Activated CD4-positive, alpha-beta T cell treated with anti-CD3 and anti-CD28 coated beads, Interleukin-2, amount 10 ng/mL, durations not matched to agents 24 days and 14 days (primary cell): ENCODE data around the gene SNX9. TPM values are rescaled to one million over a fixed set of nuclear protein-coding genes. Genes with fewer than 3 reads are reported as not detected.

Experiments
- DNase-seq: peaks from one replicate; pipeline ENCODE4 v3.0.0; 2022
- H3K27ac Mint-ChIP-seq: one replicate; pipeline ENCODE4 v1.8.0; 2022; ENCODE audit warnings: mild to moderate bottlenecking, mixed read lengths
- H3K27me3 Mint-ChIP-seq: one replicate; pipeline ENCODE4 v1.8.0; 2022; ENCODE audit warnings: mixed read lengths
- H3K36me3 Mint-ChIP-seq: one replicate; pipeline ENCODE4 v1.8.0; 2022; ENCODE audit warnings: low read depth, mild to moderate bottlenecking, mixed read lengths
- H3K4me1 Mint-ChIP-seq: one replicate; pipeline ENCODE4 v1.8.0; 2021; ENCODE audit warnings: mixed read lengths
- H3K4me3 Mint-ChIP-seq: one replicate; pipeline ENCODE4 v1.8.0; 2022; ENCODE audit warnings: mild to moderate bottlenecking, moderate library complexity, mixed read lengths
- H3K9me3 Mint-ChIP-seq: one replicate; pipeline ENCODE4 v1.8.0; 2021; ENCODE audit warnings: mixed read lengths
- intact Hi-C: fragments of 100-400 bp; cut with micrococcal nuclease; formaldehyde crosslinking; loops from one replicate; pipeline ENCODE4 v1.15.1; 2023
- total RNA-seq: library from RNA; stranded (reverse); gene quantifications from 2 replicates; pipeline ENCODE4 v1.2.3, GENCODE V29; 2022

Gene SNX9
- total RNA-seq, 1 donor from 2014 or later = 34.0 TPM

GRCh38 chr6:157991067-157991432 is 168.0 kb downstream of the SNX9 start:
- peaks cover 7% of the 10 kb centered on the region for H3K36me3 Mint-ChIP-seq
- no peaks in the 10 kb centered on the region for H3K9me3 Mint-ChIP-seq
- peaks cover 37% of the 10 kb centered on the region for H3K4me1 Mint-ChIP-seq
- H3K27me3 Mint-ChIP-seq = no peaks in the 10 kb centered on the region
- H3K27ac Mint-ChIP-seq = no peak overlapping the region
- no peak overlapping the region for H3K4me3 Mint-ChIP-seq
- no peak for DNase-seq
- intact Hi-C loops = loop anchor here (2.0 kb wide), 1 partner anchor 18 kb away; no protein-coding TSS in a partner anchor

GRCh38 chr6:157993076-157993475 is 170.0 kb downstream of the SNX9 start:
- DNase-seq = no peak
- Mint-ChIP-seq H3K27ac (no peak overlapping the region), H3K27me3 (no peaks in the 10 kb centered on the region), H3K9me3 (no peaks in the 10 kb centered on the region), H3K4me3 (no peak overlapping the region), H3K36me3 (peaks cover 8% of the 10 kb centered on the region), H3K4me1 (peaks cover 41% of the 10 kb centered on the region)
- intact Hi-C loops = no loop called here

DNA sequence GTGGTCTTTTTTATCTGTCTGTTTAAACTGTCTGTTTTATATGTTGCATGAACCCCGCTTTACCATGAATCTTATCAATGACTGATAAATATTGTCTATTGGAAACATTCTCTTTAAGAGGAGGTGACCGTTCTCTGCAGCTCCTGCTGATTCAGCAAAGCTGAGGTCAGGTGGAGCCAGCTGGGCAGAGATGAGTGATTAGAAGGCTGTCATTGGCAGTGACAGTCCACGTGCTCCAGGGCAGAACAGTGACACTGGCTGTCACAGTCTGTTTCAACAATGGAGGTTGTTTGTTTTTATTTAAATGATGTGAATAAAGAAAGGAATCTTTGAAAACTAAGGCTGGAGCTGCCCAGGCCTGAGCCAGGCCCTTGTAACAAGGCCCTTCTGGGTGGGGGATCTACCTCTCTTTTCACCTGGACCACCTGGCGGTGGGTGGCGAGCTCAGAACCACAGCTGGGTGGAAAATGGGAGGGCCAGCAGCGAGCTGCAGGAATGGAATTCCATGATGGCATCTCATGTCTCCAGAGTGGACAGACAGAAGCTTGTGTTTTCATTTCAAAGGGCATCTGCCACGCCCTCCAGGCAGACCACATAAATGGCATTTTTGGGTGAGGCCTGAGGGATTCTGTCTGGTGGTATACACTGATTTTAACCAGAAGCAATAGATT is 171.2 kb downstream of the SNX9 start:
- H3K27ac Mint-ChIP-seq = no peak overlapping the region
- no peak overlapping the region for H3K4me3 Mint-ChIP-seq
- H3K36me3 Mint-ChIP-seq = peaks cover 7% of the 10 kb centered on the region
- no peaks in the 10 kb centered on the region for H3K9me3 Mint-ChIP-seq
- no peaks in the 10 kb centered on the region for H3K27me3 Mint-ChIP-seq
- peaks cover 34% of the 10 kb centered on the region for H3K4me1 Mint-ChIP-seq
- intact Hi-C loops = no loop called here
- no peak for DNase-seq

Other genes starting within 250 kb of the SNX9 start
- 22.2 and 24.3 TPM in 2 replicates for gene SYNJ2, start 158.6 kb downstream of the SNX9 start, total RNA-seq